Measurements from ENCODE around the gene SERPINB7. TPM values are rescaled to one million over a fixed set of nuclear protein-coding genes. Genes with fewer than 3 reads are reported as not detected.

SERPINB7 gene
- total and polyA plus RNA-seq, 2 of the 8 experiments (the other 6 are each of a cell fraction or from before 2014, with no cell fraction given): not detected

GRCh38 chr18:63824220-63824525 is 49.0 kb downstream of the SERPINB7 start:
- Histone ChIP-seq H3K56ac (replicated peaks; ENCODE audit: insufficient read length, low read depth, low read length) (no peak overlapping the region), H4K8ac (ENCODE audit: extremely low read depth, insufficient read depth, low read length) (no peak overlapping the region), H3K27ac (ENCODE audit: low read depth, low read length) (no peak overlapping the region), H3K23ac (ENCODE audit: insufficient read length) (no peak overlapping the region), H3K4me3 (ENCODE audit: extremely low read depth in 1 of 4, insufficient read depth in 2 of 4, low read depth in 3 of 4, low read length in 4 of 4) (no peak overlapping the region), H3K4ac (replicated peaks; ENCODE audit: insufficient read length, low read depth, low read length) (no peak overlapping the region), H2AK5ac (ENCODE audit: low read depth, low read length) (no peak overlapping the region), H3K4me2 (ENCODE audit: insufficient read depth in 1 of 2, low read depth in 2 of 2, low read length in 2 of 2) (no peak overlapping the region), H4K91ac (replicated peaks; ENCODE audit: insufficient read length, low read length) (no peak overlapping the region), H3K79me2 (ENCODE audit: control insufficient read depth in 1 of 2, insufficient read depth in 2 of 2, low read length in 2 of 2) (no peaks in the 10 kb centered on the region), H2BK120ac (replicated peaks; ENCODE audit: low read depth, low read length) (no peak overlapping the region), H4K20me1 (replicated peaks in 1 of 2; ENCODE audit: control insufficient read depth in 1 of 2, insufficient read depth in 2 of 2, low read length in 2 of 2) (no peaks in the 10 kb centered on the region), H3K9me3 (ENCODE audit: insufficient read depth in 2 of 2, low read depth in 1 of 2, low read length in 1 of 2) (no peaks in the 10 kb centered on the region), H3K36me3 (ENCODE audit: control insufficient read depth in 2 of 4, insufficient read depth in 4 of 4, low read length in 3 of 4) (no peaks in the 10 kb centered on the region), H2BK15ac (ENCODE audit: low read length) (no peak overlapping the region), H3K4me1 (replicated peaks in 1 of 4; ENCODE audit: control insufficient read depth in 3 of 4, insufficient read depth in 4 of 4, low read length in 3 of 4) (no peaks in the 10 kb centered on the region), H3K27me3 (replicated peaks in 1 of 4; ENCODE audit: control insufficient read depth in 3 of 4, extremely low read depth in 1 of 4, insufficient read depth in 3 of 4, low read length in 3 of 4) (no peaks in the 10 kb centered on the region), H2AFZ (ENCODE audit: low read length) (no peak overlapping the region), H3K14ac (ENCODE audit: insufficient read length) (no peak overlapping the region), H2BK20ac (ENCODE audit: low read length) (no peak overlapping the region), H3K23me2 (ENCODE audit: low read depth, low read length) (no peaks in the 10 kb centered on the region), H3K9ac (replicated peaks in 1 of 4; ENCODE audit: extremely low read depth in 1 of 4, low read depth in 3 of 4, low read length in 3 of 4) (no peak overlapping the region), H2BK5ac (ENCODE audit: low read depth, low read length) (no peak overlapping the region), H4K5ac (ENCODE audit: insufficient read length, low read depth, low read length) (no peak overlapping the region), H3K18ac (ENCODE audit: extremely low read depth, low read length) (no peak overlapping the region), H2BK12ac (ENCODE audit: low read depth, low read length) (no peak overlapping the region), H3K79me1 (ENCODE audit: low read depth, low read length) (no peaks in the 10 kb centered on the region)
- FAIRE-seq (no peak), DNase-seq (ENCODE audit: low read depth in 1 of 2, low spot score in 2 of 2) (no peak)
- ChIA-PET POLR2A (ENCODE audit: partially characterized antibody) (no interaction called here), CTCF (ENCODE audit: partially characterized antibody) (interaction anchor here (0.7 to 3.3 kb wide), 31 partner anchors 9 to 503 kb away, joined by 3 to 20 read pairs (median 4); no protein-coding TSS in a partner anchor)
- WGBS, 2 experiments (ENCODE audit: extremely low coverage in 1 of 2, insufficient coverage in 1 of 2, insufficient read length in 1 of 2, insufficient replicate concordance in 2 of 2, low coverage in 1 of 2, low lambda C conversion rate in 2 of 2, missing lambda C conversion rate in 1 of 2): 100% methylated on average over 2 of the region's 2 CpGs; no CpG with 5 or more reads in 1 of the 2 experiments
- TF ChIP-seq EP300 (IDR thresholded peaks at IDR 0.05; ENCODE audit: borderline replicate concordance in 1 of 2, low read depth in 2 of 2, low read length in 2 of 2): no peak
- TF ChIP-seq NRF1 (IDR thresholded peaks at IDR 0.05; ENCODE audit: low read depth, low read length): no peak
- TF ChIP-seq CTBP2 (IDR thresholded peaks at IDR 0.05; ENCODE audit: borderline replicate concordance, insufficient read depth, insufficient read length, low read length): no peak
- TF ChIP-seq E2F6 (IDR thresholded peaks at IDR 0.05): no peak
- TF ChIP-seq SIRT6 (IDR thresholded peaks at IDR 0.05; ENCODE audit: low read length): no peak
- TF ChIP-seq POLR2AphosphoS5 (IDR thresholded peaks at IDR 0.05; ENCODE audit: low read depth, low read length): no peak
- TF ChIP-seq TCF12 (IDR thresholded peaks at IDR 0.05; ENCODE audit: low read depth, low read length): no peak
- no peak for TF ChIP-seq CHD1 (IDR thresholded peaks at IDR 0.05; ENCODE audit: low read depth, low read length)
- no peak for TF ChIP-seq HDAC2 (IDR thresholded peaks at IDR 0.05; ENCODE audit: borderline replicate concordance in 1 of 2, low read depth in 2 of 2, low read length in 2 of 2)
- no peak for TF ChIP-seq EGR1 (IDR thresholded peaks at IDR 0.05; ENCODE audit: borderline replicate concordance, low read depth, low read length)
- TF ChIP-seq KDM5A (IDR thresholded peaks at IDR 0.05; ENCODE audit: low read length): no peak
- no peak for TF ChIP-seq SIN3A (conservative IDR thresholded peaks at IDR 0.05 in 1 of 2, IDR thresholded peaks at IDR 0.05 in 1 of 2; ENCODE audit: low read depth in 1 of 2, low read length in 2 of 2)
- TF ChIP-seq RBBP5 (IDR thresholded peaks at IDR 0.05; ENCODE audit: borderline replicate concordance, low read depth, low read length): no peak
- TF ChIP-seq TBP (IDR thresholded peaks at IDR 0.05; ENCODE audit: low read depth, low read length): no peak

Measured in H1 (cell line).